SK-N-MC (cell line): ENCODE measurements around the gene PAH.

Source experiments
- DNase-seq: peaks from one replicate; pipeline ENCODE4 v3.0.0-alpha.2; 2011; ENCODE audit warnings: low read depth, low spot score
- H3K27ac ChIP-seq: fragments of 200-600 bp; sonication (generic); 2 replicates; pipeline ENCODE4 v1.5.1; 2016; ENCODE audit warnings: mixed run types
- H3K36me3 ChIP-seq: fragments of 200-600 bp; sonication (generic); 2 replicates; pipeline ENCODE4 v1.6.1; 2017; ENCODE audit warnings: antibody characterized with exemption, low read length, mixed read lengths; ENCODE audit not compliant: insufficient read depth
- H3K4me3 ChIP-seq: fragments of 200-600 bp; sonication (generic); 2 replicates; pipeline ENCODE4 v1.5.1; 2016
- H3K9ac ChIP-seq: fragments of 200-600 bp; sonication (generic); 2 replicates; pipeline ENCODE4 v1.8.0; 2017; ENCODE audit warnings: mixed run types, mixed read lengths; ENCODE audit not compliant: insufficient read length
- H3K9me3 ChIP-seq: fragments of 200-600 bp; sonication (generic); 2 replicates; pipeline ENCODE4 v1.6.1; 2017; ENCODE audit warnings: low read depth, mild to moderate bottlenecking, antibody characterized with exemption, low read length, moderate library complexity, mixed read lengths
- EZH2 ChIP-seq: fragments of 200-600 bp; sonication (generic); IDR thresholded peaks from one replicate; pipeline ENCODE4 v1.6.1; 2017; ENCODE audit warnings: antibody characterized with exemption
- FOXP2 ChIP-seq: optimal IDR thresholded peaks from 2 replicates; pipeline ENCODE3; 2011; ENCODE audit warnings: mild to moderate bottlenecking, moderate library complexity; ENCODE audit not compliant: insufficient read depth; ENCODE audit errors: extremely low read length, control extremely low read depth
- POLR2AphosphoS5 ChIP-seq: IDR thresholded peaks from 2 replicates; pipeline ENCODE4 v1.6.1; 2012; ENCODE audit warnings: mild to moderate bottlenecking, low read depth, low read length, borderline replicate concordance

PAH gene

GRCh38 chr12:102888511-102888910 is 28.5 kb downstream of the PAH start:
- H3K36me3 ChIP-seq = no peaks in the 10 kb centered on the region
- TF ChIP-seq POLR2AphosphoS5 (no peak), EZH2 (no peak), FOXP2 (no peak)
- no peak overlapping the region for H3K4me3 ChIP-seq
- no peak overlapping the region for H3K9ac ChIP-seq
- H3K9me3 ChIP-seq = no peaks in the 10 kb centered on the region
- no peak overlapping the region for H3K27ac ChIP-seq
- no peak for DNase-seq

GRCh38 chr12:102885043-102885932 is 31.8 kb downstream of the PAH start:
- Histone ChIP-seq H3K36me3 (no peaks in the 10 kb centered on the region), H3K4me3 (no peak overlapping the region), H3K9me3 (no peaks in the 10 kb centered on the region), H3K9ac (no peak overlapping the region), H3K27ac (no peak overlapping the region)
- no peak for DNase-seq
- TF ChIP-seq FOXP2 (no peak), POLR2AphosphoS5 (no peak), EZH2 (no peak)

DNA sequence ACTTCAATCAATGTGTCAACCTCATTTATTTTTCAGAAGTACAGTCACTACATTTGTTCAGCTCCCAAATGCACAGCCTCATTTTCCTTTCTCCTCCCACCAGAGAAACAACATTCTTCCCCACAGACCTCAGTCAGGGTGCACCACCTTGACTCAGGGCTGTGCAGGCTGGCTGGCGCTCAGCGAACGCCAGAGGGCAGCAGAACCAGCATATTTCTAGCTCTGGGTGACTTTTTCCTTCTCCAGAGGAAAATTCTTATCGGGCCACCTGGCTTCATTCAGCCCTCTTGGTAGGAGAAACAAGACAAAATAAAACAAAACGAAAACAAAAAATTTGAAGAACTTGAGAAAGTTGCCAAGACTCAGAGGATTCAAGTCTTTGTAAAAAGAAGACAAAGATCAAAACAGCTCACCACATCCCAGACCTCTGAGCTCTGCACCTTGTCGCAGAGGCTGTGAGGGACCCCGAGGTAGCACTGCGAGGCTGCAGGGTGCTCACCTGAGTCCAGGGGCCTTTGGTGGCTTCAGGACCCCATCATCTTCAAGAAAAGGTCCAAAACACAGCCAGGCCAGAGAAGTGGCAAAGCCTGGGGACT is 33.7 kb downstream of the PAH start:
- TF ChIP-seq POLR2AphosphoS5 (no peak), EZH2 (no peak), FOXP2 (no peak)
- Histone ChIP-seq H3K9ac (no peak overlapping the region), H3K27ac (no peak overlapping the region), H3K4me3 (no peak overlapping the region), H3K9me3 (no peaks in the 10 kb centered on the region), H3K36me3 (no peaks in the 10 kb centered on the region)
- no peak for DNase-seq

GRCh38 chr12:102880783-102881182 is 36.3 kb downstream of the PAH start:
- no peak overlapping the region for H3K4me3 ChIP-seq
- no peak overlapping the region for H3K9ac ChIP-seq
- H3K36me3 ChIP-seq = no peaks in the 10 kb centered on the region
- no peaks in the 10 kb centered on the region for H3K9me3 ChIP-seq
- DNase-seq = no peak
- TF ChIP-seq FOXP2 (no peak), POLR2AphosphoS5 (no peak), EZH2 (no peak)
- H3K27ac ChIP-seq = no peak overlapping the region

- Histone ChIP-seq H3K4me3 (0 out of 2 replicates have a peak overlapping the region, but pooled peaks have one; percentile 40), H3K9ac (no peak overlapping the region)
- TF ChIP-seq EZH2 (no peak), FOXP2 (peak; percentile 17)
Observed at GRCh38 chr12:102879144-102879763, 37.8 kb downstream of the PAH start.

DNA sequence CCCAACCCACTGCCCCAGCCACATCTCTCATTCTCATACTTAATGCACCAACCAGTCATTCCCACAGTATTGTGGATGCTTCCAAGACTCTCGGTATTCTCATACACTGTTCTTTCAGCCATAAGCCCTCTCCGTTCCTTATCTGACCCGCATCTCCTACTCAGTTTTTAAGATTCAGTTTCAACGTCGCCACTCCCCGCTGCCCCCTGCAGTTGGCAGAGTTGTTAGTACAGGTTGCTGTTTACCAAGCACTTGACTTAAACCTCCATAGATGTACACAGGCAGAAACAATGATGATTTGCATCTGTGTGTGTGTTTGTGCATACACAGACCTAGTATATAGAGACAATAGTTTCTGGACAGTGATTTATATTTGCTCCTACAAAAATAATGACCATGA is 40.2 kb downstream of the PAH start:
- H3K9me3 ChIP-seq = no peaks in the 10 kb centered on the region
- H3K9ac ChIP-seq = no peak overlapping the region
- H3K27ac ChIP-seq = no peak overlapping the region
- no peak overlapping the region for H3K4me3 ChIP-seq
- H3K36me3 ChIP-seq = no peaks in the 10 kb centered on the region
- no peak for DNase-seq
- TF ChIP-seq FOXP2 = no peak
- TF ChIP-seq POLR2AphosphoS5 = no peak
- TF ChIP-seq EZH2 = no peak

More at GRCh38 chr12:102879144-102879763, 37.8 kb downstream of the PAH start:
- peak; percentile 72 for DNase-seq
- Histone ChIP-seq H3K9me3 (no peaks in the 10 kb centered on the region), H3K36me3 (no peaks in the 10 kb centered on the region), H3K27ac (no peak overlapping the region)

GRCh38 chr12:102874819-102875218 is 42.2 kb downstream of the PAH start:
- no peak overlapping the region for H3K9ac ChIP-seq
- no peak for DNase-seq
- no peak for TF ChIP-seq FOXP2
- TF ChIP-seq POLR2AphosphoS5 = no peak
- TF ChIP-seq EZH2 = no peak
- no peak overlapping the region for H3K27ac ChIP-seq
- no peak overlapping the region for H3K4me3 ChIP-seq
- no peaks in the 10 kb centered on the region for H3K36me3 ChIP-seq
- no peaks in the 10 kb centered on the region for H3K9me3 ChIP-seq

DNA sequence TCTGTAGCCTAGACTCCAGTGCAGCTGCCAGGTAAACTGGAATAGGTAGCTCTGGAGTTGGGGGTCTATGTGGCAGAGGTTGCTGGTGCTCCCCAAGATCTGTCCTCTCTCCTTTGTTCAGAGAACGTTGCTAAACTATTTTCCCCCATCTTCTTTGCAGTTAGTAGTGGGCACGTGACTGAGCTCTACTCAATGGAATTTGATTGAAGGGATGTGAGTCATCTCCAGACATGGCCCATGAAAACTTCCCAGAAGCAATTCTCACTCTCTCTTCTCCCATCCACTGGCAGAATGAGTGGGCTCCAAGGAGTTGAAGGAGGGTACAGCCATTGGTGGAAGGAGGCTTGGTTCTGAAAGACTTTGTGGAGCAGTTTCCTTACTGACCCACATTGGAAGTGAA is 44.0 kb downstream of the PAH start:
- Histone ChIP-seq H3K9me3 (no peaks in the 10 kb centered on the region), H3K9ac (no peak overlapping the region), H3K4me3 (no peak overlapping the region), H3K27ac (no peak overlapping the region), H3K36me3 (no peaks in the 10 kb centered on the region)
- TF ChIP-seq FOXP2 (no peak), POLR2AphosphoS5 (no peak), EZH2 (no peak)
- no peak for DNase-seq

GRCh38 chr12:102871014-102871413 is 46.0 kb downstream of the PAH start:
- Histone ChIP-seq H3K4me3 (no peak overlapping the region), H3K9me3 (no peaks in the 10 kb centered on the region), H3K9ac (no peak overlapping the region), H3K27ac (no peak overlapping the region), H3K36me3 (no peaks in the 10 kb centered on the region)
- DNase-seq = no peak
- no peak for TF ChIP-seq POLR2AphosphoS5
- no peak for TF ChIP-seq FOXP2
- TF ChIP-seq EZH2 = no peak
